Lung (tissue), 12 donors: ENCODE results near the gene GABBR2. TPM values are rescaled to one million over a fixed set of nuclear protein-coding genes. Genes with fewer than 3 reads are reported as not detected.

ENCODE experiments used
- ATAC-seq: fragments of 200-7000 bp; cut with Tn5 transposase; one replicate; pipeline ENCODE4 v1.9.1; 2020; ENCODE audit warnings: moderate number of reproducible peaks; ENCODE audit not compliant: insufficient read depth, low FRiP score
- DNase-seq, 3 donors: peaks; one replicate each; pipeline ENCODE4 v3.0.0-alpha.2; 2013 to 2017
- H3K27ac ChIP-seq, 2 donors: one replicate each; pipeline ENCODE4 v1.5.1; 2013; ENCODE audit warnings: mild to moderate bottlenecking in 2 of 2, moderate library complexity in 2 of 2, control low read depth in 1 of 2, inconsistent platforms in 1 of 2, low read depth in 1 of 2, low read length in 1 of 2
- H3K27me3 ChIP-seq, 3 donors: one replicate each; pipeline ENCODE4 v1.5.1; 2013; ENCODE audit warnings: low read length in 2 of 3; ENCODE audit not compliant: control insufficient read depth in 3 of 3, insufficient read depth in 3 of 3
- H3K36me3 ChIP-seq, 4 donors: one replicate each; pipeline ENCODE4 v1.5.1; 2013; ENCODE audit warnings: low read length in 4 of 4, mild to moderate bottlenecking in 1 of 4, moderate library complexity in 1 of 4; ENCODE audit not compliant: control insufficient read depth in 4 of 4, insufficient read depth in 4 of 4
- H3K4me1 ChIP-seq, 5 donors: one replicate each; pipeline ENCODE4 v1.5.1; 2013; ENCODE audit warnings: low read length in 5 of 5, mild to moderate bottlenecking in 2 of 5, moderate library complexity in 1 of 5; ENCODE audit not compliant: control insufficient read depth in 5 of 5, insufficient read depth in 5 of 5
- H3K4me3 ChIP-seq: one replicate; pipeline ENCODE4 v1.5.1; 2013; ENCODE audit warnings: mild to moderate bottlenecking, control low read depth, moderate library complexity
- H3K9ac ChIP-seq, 2 donors: one replicate each; pipeline ENCODE4 v1.5.1; 2013; ENCODE audit warnings: low read length in 2 of 2, control low read depth in 1 of 2; ENCODE audit not compliant: insufficient read depth in 1 of 2
- H3K9me3 ChIP-seq, 4 donors: one replicate each; pipeline ENCODE4 v1.5.1; 2013; ENCODE audit warnings: low read length in 3 of 4, mild to moderate bottlenecking in 1 of 4, moderate library complexity in 1 of 4; ENCODE audit not compliant: control insufficient read depth in 4 of 4, insufficient read depth in 3 of 4
- CTCF ChIP-seq: IDR thresholded peaks from 2 replicates; pipeline ENCODE4 v1.5.1; 2012; ENCODE audit warnings: mild to moderate bottlenecking; ENCODE audit errors: control extremely low read depth, extremely low read depth
- WGBS, 2 donors: extraction: QIAGEN DNeasy Blood & Tissue Kit; methylation state at CpG; one replicate each; pipeline ENCODE4 v1.1.7; 2013; 5-methylcytosine and 5-hydroxymethylcytosine counted together
- polyA plus RNA-seq, 2 donors: library from polyadenylated mRNA; stranded (reverse); fragments of 200-250 nt; gene quantifications; one replicate each; pipeline ENCODE4 v1.2.1, GENCODE V29; 2013
- total RNA-seq, 2 donors: library from RNA; depleted of rRNA in 1 of 2; stranded (reverse); fragments of >200 nt in 1 of 2; gene quantifications; one replicate each; pipeline ENCODE4 v1.2.1, GENCODE V29; 2014 to 2021
- donor health status: control.
- donor health status: control.
- donor health status: Bipolar disorder and iron deficiency.
- donor health status: healthy.
- donor health status: DM: yes; HTN: yes; CAD: no.

Gene GABBR2
- total and polyA plus RNA-seq, 4 donors, result 0.40 to 1.8 (median 0.64) TPM

GRCh38 chr9:98479449-98479848 is 229.3 kb downstream of the GABBR2 start:
- Histone ChIP-seq H3K27me3 (no peaks in the 10 kb centered on the region), H3K9me3 (peaks cover 0 to 5% (median 0%) of the 10 kb centered on the region in 4 donors), H3K27ac (no peak overlapping the region), H3K36me3 (no peaks in the 10 kb centered on the region), H3K4me1 (no peaks in the 10 kb centered on the region), H3K4me3 (no peak overlapping the region), H3K9ac (no peak overlapping the region)
- DNase-seq (no peak), ATAC-seq (no peak)
- 88% methylated on average over 8 of the region's 8 CpGs for WGBS, 2 donors
- no peak for TF ChIP-seq CTCF

- Histone ChIP-seq H3K4me1 (no peaks in the 10 kb centered on the region), H3K9me3 (peaks cover 0 to 5% (median 0%) of the 10 kb centered on the region in 4 donors), H3K9ac (no peak overlapping the region), H3K27me3 (no peaks in the 10 kb centered on the region), H3K4me3 (no peak overlapping the region), H3K36me3 (no peaks in the 10 kb centered on the region), H3K27ac (no peak overlapping the region)
- 89 to 93% methylated on average over 5 of the region's 5 CpGs for WGBS, 2 donors
- DNase-seq (no peak), ATAC-seq (no peak)
- TF ChIP-seq CTCF, result no peak
Measured at GRCh38 chr9:98477884-98478283, 230.9 kb downstream of the GABBR2 start.

- DNase-seq, result no peak
- TF ChIP-seq CTCF, result no peak
- ATAC-seq, result no peak
- Histone ChIP-seq H3K9ac (no peak overlapping the region), H3K27ac (no peak overlapping the region), H3K36me3 (no peaks in the 10 kb centered on the region), H3K9me3 (no peaks in the 10 kb centered on the region), H3K4me1 (no peaks in the 10 kb centered on the region), H3K4me3 (no peak overlapping the region), H3K27me3 (no peaks in the 10 kb centered on the region)
- WGBS, 2 donors, result 52 to 64% methylated on average over 2 of the region's 2 CpGs
Measured at GRCh38 chr9:98472216-98472615, 236.5 kb downstream of the GABBR2 start.

GRCh38 chr9:98471185-98471584 is 237.6 kb downstream of the GABBR2 start:
- no peak overlapping the region for H3K9ac ChIP-seq
- 35 to 54% methylated on average over 3 of the region's 3 CpGs for WGBS, 2 donors
- no peak for TF ChIP-seq CTCF
- H3K4me3 ChIP-seq, result no peak overlapping the region
- no peaks in the 10 kb centered on the region for H3K36me3 ChIP-seq
- H3K27me3 ChIP-seq, result no peaks in the 10 kb centered on the region
- H3K4me1 ChIP-seq, result no peaks in the 10 kb centered on the region
- H3K27ac ChIP-seq, result no peak overlapping the region
- no peak for ATAC-seq
- H3K9me3 ChIP-seq, result no peaks in the 10 kb centered on the region
- DNase-seq, result no peak
